Astrocyte (in vitro differentiated cells and primary cell): ENCODE results near the gene NOC2L.

Experiments
- EZH2 ChIP-seq: IDR thresholded peaks from 2 replicates; pipeline ENCODE4 v1.6.1; 2012; ENCODE audit warnings: mild to moderate bottlenecking, low read length, inconsistent platforms; ENCODE audit not compliant: insufficient read depth
- TF ChIP-seq, protein P1 (sequence below): IDR thresholded peaks from 2 replicates; pipeline ENCODE4 v1.5.1; 2011; ENCODE audit warnings: low read depth, mild to moderate bottlenecking, inconsistent platforms, low read length, moderate library complexity; ENCODE audit not compliant: insufficient read depth

DNA sequence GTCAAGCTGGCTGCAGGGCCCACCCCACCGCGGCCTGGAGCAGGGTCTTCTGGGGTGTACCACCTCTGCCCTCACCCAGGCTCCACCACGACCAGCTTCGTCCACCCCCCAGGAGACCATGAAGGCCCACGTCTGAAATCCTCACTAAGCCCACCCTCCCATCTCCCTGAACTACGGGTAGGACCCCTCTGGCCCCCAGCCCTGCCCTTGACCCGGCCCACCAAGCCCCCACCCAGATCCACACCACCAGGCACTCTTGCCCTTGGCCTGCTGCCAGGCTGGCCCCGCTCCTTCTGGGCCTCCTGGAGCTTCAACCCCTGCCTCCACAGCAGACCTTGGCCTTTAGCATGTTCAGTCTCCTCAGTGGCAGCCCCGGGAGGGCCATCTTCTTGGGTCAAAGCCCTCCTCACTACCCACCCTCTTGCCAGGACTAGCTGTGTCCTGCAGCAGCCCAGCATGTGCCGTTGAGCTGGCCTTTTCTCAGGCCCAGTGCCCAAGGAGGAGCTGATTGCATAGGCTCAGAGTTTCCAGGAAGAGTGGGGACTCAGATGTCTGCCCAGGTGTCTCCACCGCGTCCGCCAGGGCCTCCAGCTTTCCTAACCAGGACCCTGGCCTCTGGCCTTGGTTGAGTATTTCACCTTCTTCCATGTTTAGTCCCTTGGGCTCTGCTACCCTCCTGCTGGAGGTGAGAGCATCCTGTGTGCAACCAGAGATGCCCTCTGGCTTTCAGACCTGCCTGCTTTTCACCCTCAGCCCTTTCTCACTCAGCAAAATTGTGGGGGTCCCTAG is 53.1 kb downstream of the NOC2L start:
- TF ChIP-seq, protein P1, sequence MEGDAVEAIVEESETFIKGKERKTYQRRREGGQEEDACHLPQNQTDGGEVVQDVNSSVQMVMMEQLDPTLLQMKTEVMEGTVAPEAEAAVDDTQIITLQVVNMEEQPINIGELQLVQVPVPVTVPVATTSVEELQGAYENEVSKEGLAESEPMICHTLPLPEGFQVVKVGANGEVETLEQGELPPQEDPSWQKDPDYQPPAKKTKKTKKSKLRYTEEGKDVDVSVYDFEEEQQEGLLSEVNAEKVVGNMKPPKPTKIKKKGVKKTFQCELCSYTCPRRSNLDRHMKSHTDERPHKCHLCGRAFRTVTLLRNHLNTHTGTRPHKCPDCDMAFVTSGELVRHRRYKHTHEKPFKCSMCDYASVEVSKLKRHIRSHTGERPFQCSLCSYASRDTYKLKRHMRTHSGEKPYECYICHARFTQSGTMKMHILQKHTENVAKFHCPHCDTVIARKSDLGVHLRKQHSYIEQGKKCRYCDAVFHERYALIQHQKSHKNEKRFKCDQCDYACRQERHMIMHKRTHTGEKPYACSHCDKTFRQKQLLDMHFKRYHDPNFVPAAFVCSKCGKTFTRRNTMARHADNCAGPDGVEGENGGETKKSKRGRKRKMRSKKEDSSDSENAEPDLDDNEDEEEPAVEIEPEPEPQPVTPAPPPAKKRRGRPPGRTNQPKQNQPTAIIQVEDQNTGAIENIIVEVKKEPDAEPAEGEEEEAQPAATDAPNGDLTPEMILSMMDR, result no peak
- no peak for TF ChIP-seq EZH2
